RWPE1 (cell line): ENCODE measurements around the gene DRC7.

Experiments used
- CTCF ChIA-PET: fragments of 350-600 bp; sonication (Branson Sonifier 250); formaldehyde crosslinking; extraction: SDS; loops from one replicate; lab custom pipeline; 2021; lab: Yijun Ruan, JAX
- POLR2A ChIA-PET: fragments of 400-600 bp; formaldehyde crosslinking; extraction: SDS; loops from one replicate; lab custom pipeline; 2020; ENCODE audit warnings: antibody characterized with exemption; ENCODE audit not compliant: low non-redundant PET; lab: Yijun Ruan, JAX
- DNase-seq: peaks from one replicate; pipeline ENCODE4 v3.0.0; 2012; ENCODE audit warnings: low spot score
- H3K27ac ChIP-seq: fragments of 450-650 bp; 2 replicates; pipeline ENCODE4 v1.5.1; 2017
- CTCF ChIP-seq: fragments of 450-650 bp; conservative IDR thresholded peaks from 2 replicates; pipeline ENCODE4 v1.5.1; 2017; ENCODE audit warnings: low read depth, mild to moderate bottlenecking

Gene DRC7

GRCh38 chr16:57652695-57653471 lies 41.7 kb upstream of the DRC7 start:
- POLR2A ChIA-PET, result no interaction called here

DNA sequence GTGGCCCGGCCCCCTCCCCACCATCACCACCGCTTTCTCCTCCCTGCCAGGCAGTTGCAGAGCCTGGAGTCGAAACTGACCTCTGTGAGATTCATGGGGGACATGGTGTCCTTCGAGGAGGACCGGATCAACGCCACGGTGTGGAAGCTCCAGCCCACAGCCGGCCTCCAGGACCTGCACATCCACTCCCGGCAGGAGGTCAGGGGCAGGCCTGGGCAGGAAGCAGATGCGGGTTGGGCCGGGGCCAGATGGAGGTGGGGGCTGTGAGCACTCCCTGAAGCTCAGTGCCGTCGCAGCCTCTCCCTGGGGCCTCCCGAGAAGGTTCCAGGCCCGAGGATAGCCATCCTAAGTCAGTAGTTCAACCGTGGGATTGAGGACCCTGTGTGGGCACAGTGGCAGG lies 40.7 kb upstream of the DRC7 start:
- POLR2A ChIA-PET, result no interaction called here
- H3K27ac ChIP-seq, result peak overlapping the region; percentile 25; the same call in 1 of the 2 replicates
- TF ChIP-seq CTCF, result no peak
- DNase-seq, result peak; percentile 39
- CTCF ChIA-PET, result interaction anchor here (0.5 to 1.1 kb wide), 3 partner anchors 21 to 128 kb away, joined by 3 to 5 read pairs (median 3); no protein-coding TSS in a partner anchor

More at GRCh38 chr16:57652695-57653471, 41.7 kb upstream of the DRC7 start:
- no peak for DNase-seq
- no peak for TF ChIP-seq CTCF
- CTCF ChIA-PET, result interaction anchor here (1.1 to 1.2 kb wide), 2 partner anchors 62 kb away, joined by 3 to 5 read pairs; no protein-coding TSS in a partner anchor
- no peak overlapping the region; the same call in 1 of the 2 replicates for H3K27ac ChIP-seq

DNA sequence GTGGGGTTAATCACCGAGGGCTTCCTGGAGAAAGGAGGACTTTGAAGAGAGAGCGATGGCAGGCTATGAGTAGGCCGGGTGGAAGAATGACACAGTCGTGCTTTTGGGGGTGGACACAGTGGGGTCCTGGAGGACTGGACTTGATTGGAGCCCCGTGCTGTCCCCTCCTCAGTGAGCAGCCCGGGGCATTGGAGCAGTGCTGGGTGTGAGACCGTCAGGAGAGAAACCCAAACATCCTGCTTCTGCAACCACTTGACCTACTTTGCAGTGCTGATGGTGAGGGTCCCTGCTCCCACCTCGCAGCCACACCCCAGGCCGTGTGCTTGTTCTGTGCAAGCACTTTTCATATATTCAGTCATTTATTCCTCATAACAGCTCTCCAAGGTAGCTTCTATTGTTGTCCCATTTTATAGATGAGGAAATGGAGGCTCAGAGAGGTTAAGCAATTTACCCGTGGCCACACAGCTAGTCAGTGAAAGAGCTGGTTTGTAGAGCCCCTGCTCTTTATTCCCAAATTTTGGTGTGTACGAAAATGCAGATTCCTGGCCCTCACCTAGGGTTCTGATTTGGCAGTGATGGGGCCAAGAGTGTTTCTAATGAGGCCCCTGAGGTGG lies 38.2 kb upstream of the DRC7 start:
- H3K27ac ChIP-seq, result no peak overlapping the region
- POLR2A ChIA-PET, result no interaction called here
- CTCF ChIA-PET, result interaction anchor here (0.7 kb wide), 1 partner anchor 80 kb away, joined by 3 read pairs; no protein-coding TSS in a partner anchor
- TF ChIP-seq CTCF, result no peak
- no peak for DNase-seq

- CTCF ChIA-PET, result interaction anchor here (0.7 kb wide), 1 partner anchor 81 kb away, joined by 3 read pairs; no protein-coding TSS in a partner anchor
- POLR2A ChIA-PET, result no interaction called here
- TF ChIP-seq CTCF, result no peak
Measured at GRCh38 chr16:57657228-57657627, 37.4 kb upstream of the DRC7 start.

DNA sequence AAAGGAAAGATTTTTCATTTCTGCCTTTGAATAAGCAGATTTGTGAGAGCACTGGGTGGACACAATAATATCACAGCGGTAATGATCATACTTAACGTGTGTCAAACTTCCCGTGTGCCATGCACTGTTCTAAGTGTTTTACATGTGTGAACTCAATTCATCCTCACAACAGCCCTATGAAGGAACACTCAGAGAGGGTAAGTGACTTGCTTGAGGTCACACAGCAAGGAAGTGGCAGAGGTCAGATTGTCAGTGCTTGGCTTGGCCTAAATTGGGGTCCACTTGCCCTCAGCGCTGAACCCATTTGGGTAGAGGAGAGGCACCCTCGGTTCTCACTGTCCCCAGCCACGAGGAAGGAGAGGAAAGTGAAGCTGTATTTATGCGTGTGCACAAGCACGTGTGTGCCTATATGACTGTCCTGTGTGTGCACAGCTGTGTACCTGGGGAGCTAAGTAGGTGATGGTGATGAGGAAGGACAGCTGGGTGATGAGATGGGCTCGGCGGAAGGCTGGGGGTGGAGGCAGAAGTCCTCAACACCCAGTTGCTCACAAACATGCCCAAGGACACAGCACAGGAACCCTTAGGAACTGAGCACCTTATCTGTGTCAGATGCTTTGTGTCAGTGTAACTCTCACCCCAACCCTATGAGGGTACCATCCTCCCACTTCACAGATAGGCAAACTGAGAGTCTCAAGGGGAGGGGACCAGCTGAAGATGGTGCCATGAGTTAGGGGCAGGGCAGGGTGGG lies 36.3 kb upstream of the DRC7 start:
- TF ChIP-seq CTCF, result no peak
- ChIA-PET CTCF (interaction anchor here (0.6 kb wide), 1 partner anchor 62 kb away, joined by 5 read pairs; no protein-coding TSS in a partner anchor), POLR2A (no interaction called here)
- no peak for DNase-seq
- no peak overlapping the region for H3K27ac ChIP-seq

More at GRCh38 chr16:57657228-57657627, 37.4 kb upstream of the DRC7 start:
- no peak overlapping the region for H3K27ac ChIP-seq
- no peak for DNase-seq
